ENCODE data around the gene PEX12.
"Not testable (repeated sequence)": the region's sequence is repeated elsewhere in the genome, so short reads cannot be mapped to it uniquely, and the experiment has no call there.

PEX12 gene

GRCh38 chr17:35535406-35535805 lies 43.0 kb downstream of the PEX12 start:
- not testable (repeated sequence) for DNase-seq

GRCh38 chr17:35534576-35535093 lies 43.7 kb downstream of the PEX12 start:
- DNase-seq, result no peak

- DNase-seq, result no peak
Observed at GRCh38 chr17:35531160-35531559, 47.2 kb downstream of the PEX12 start.

GRCh38 chr17:35529866-35530265 lies 48.5 kb downstream of the PEX12 start:
- DNase-seq, result no peak

- not testable (repeated sequence) for DNase-seq
Observed at GRCh38 chr17:35529326-35529725, 49.0 kb downstream of the PEX12 start.
